GM12801 (cell line): Measurements from ENCODE around the gene CMAS.

ENCODE experiments used
- CTCF ChIP-seq: IDR thresholded peaks from one replicate; pipeline ENCODE4 v1.5.1; 2011; ENCODE audit warnings: control low read depth; ENCODE audit not compliant: insufficient read length; ENCODE audit errors: extremely low read depth

CMAS gene

GRCh38 chr12:22066310-22066709, 20.3 kb downstream of the CMAS start:
- no peak for TF ChIP-seq CTCF

GRCh38 chr12:22069851-22070250, 23.8 kb downstream of the CMAS start:
- no peak for TF ChIP-seq CTCF

GRCh38 chr12:22082190-22082701, 36.2 kb downstream of the CMAS start:
- no peak for TF ChIP-seq CTCF

- no peak for TF ChIP-seq CTCF
Observed at GRCh38 chr12:22083167-22083566, 37.1 kb downstream of the CMAS start.

- no peak for TF ChIP-seq CTCF
Observed at GRCh38 chr12:22084852-22085251, 38.8 kb downstream of the CMAS start.

GRCh38 chr12:22088886-22089285, 42.9 kb downstream of the CMAS start:
- TF ChIP-seq CTCF = no peak

GRCh38 chr12:22089486-22089885, 43.5 kb downstream of the CMAS start:
- no peak for TF ChIP-seq CTCF
